Cerebellar nuclear complex (tissue), 1 donor: ENCODE measurements around the gene ACTRT2.

Source experiments
- DNase-seq, 2 experiments: peaks; one replicate each; lab custom pipeline; 2025; lab: John Stamatoyannopoulos, UW

Gene ACTRT2

DNA sequence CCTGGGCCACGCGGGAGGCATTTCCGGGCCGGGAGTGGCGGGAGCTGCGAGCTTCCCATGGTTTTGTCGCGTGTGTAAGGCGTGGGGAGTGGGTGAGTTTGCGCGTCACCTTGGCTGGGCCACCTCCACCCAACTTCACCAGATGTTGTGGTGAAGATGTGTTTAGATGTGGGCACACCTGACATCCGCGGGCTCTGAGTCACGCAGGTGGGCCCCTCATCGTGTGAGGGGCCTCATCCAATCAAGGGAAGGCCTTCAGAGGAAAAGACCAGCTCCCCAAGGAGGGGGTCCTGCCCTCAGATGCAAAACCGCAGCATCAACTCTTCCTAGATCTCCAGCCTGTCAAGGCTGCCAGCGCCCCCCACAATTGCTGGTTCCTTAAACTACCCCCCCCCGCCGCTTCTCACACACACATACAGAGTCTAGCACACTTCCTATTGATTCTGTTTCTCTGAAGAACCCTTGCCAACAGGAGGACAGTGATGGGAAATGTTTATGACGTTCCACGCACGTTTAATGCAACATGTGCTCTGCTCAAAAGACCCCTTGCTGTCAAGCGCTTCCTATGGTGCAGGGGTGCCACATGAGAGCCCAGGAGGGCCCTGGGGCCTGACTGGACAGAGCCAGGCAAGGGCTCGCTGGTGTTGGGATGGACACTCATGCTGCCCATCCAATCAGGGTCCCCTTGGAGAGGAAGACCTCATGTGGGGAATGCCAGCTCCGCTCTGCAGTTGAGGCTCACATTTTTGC is 11.9 kb downstream of the ACTRT2 start:
- DNase-seq = no peak

DNA sequence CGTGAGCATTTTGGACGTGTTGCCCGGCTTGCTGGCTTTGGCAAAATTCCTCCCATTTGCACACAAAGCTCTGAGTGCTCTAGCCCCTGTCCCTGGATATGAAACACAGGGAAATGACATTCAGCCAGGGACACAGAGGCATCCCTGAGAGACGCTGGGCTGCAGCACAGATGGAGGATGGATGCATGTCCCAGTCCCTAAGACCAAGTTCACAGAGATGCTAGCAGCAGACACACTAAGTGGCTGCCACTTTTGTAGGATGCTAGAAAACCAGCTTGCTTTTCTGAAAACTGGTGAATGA is 12.5 kb downstream of the ACTRT2 start:
- no peak for DNase-seq

- no peak for DNase-seq
Observed at GRCh38 chr1:3034162-3034561, 12.9 kb downstream of the ACTRT2 start.

DNA sequence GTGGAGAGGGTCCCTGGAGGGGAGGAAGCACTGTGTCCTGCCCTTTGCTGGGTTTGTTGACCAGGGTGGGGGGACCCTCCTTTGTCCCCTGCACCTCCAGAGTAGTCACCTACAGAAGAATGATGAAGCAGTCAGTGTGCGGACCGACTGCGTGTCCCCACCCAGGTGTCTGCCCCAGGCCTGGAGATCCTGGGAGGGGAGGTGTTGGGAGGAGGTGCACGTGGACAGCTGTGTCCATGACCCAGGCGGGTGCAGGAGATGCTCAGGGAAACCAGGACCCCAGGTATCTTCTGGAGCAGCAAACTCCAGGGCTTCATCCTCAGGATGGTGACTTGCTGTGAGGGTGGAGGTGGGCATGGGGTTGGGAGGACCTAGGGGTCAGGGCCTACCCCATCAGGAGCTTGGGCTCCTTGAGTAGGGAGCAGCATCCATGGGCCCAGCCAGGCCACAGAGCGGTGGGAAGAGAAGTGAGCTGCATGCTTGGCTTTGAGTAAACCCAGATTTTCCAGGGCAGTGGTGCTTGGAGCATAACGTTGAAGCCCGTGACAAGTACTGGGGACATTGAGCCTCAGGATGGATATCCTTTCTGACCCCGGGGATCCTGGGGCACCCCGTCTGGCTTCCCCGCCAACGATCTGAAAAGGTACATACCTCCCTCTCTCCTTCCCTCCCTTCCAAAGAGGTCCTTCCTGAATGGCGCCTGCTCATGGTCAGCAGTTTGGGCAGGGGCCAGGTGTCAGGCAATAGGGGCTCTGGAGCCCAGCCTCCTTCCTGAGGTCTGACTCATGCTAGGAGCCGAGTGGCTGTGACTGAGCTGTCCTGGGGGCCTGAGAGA is 13.7 kb downstream of the ACTRT2 start:
- no peak for DNase-seq

GRCh38 chr1:3035563-3036446 is 14.5 kb downstream of the ACTRT2 start:
- DNase-seq = no peak

DNA sequence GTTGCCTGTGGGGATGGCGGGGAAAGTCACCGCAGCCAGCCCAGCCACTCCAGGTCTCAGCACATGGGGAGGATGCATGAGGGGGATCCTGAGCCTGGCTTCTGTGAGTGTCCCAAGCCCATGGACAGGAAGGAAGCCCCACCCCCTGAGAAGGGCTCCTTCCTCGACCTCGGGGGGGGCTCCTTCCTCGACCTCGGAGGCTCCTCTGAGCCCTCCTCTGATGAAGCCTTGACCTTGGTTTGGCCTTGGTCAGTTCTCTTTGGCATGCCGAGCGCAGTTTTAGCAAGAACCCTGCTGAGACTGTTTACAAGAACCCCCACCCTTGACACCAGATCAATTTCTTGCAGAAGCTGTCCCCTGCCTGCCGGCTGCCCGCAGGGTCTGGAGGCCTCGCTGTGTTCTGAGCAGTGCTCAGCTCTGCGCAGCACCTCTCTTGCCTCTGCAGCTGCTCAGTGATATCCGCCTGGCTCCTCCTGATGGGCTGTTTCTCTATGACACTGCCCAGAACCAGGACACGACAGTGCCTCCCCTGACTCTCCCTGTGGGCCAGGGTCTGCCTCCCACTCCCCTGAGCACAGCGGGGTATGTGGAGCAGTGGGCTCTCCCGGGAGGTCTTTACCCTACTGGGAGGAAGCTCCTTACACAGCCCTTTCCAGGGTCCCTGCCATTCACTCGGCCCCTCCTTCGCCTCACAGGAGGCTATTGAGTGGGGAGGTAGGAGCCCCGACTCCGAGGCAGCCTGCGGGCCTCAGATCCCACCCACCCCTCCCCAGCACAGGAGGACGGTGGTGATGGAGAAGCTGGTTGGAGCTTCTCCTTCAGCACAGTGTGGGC is 15.4 kb downstream of the ACTRT2 start:
- DNase-seq = no peak

GRCh38 chr1:3037281-3038040 is 16.2 kb downstream of the ACTRT2 start:
- no peak for DNase-seq

DNA sequence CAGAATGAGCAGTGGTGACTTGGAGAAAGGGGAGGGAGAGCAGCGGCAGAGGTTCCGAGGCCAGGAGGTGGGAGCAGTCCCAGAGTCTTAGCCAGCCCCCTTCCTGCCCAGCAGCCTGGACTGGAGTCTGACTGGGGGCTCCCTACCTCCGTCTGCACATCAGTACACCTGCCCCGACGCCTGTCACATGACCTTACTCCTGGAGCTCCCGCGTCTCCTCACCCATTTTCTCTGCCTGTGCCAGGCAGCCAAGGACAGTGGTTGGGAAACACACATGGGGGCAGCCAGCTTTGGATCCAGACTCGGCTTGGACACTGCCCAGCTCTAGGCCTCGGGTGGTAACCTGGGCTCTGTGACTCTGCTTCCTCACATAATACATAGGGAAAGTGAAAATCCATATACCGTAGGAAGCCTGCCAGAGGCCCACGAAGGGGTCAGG is 16.9 kb downstream of the ACTRT2 start:
- no peak for DNase-seq

DNA sequence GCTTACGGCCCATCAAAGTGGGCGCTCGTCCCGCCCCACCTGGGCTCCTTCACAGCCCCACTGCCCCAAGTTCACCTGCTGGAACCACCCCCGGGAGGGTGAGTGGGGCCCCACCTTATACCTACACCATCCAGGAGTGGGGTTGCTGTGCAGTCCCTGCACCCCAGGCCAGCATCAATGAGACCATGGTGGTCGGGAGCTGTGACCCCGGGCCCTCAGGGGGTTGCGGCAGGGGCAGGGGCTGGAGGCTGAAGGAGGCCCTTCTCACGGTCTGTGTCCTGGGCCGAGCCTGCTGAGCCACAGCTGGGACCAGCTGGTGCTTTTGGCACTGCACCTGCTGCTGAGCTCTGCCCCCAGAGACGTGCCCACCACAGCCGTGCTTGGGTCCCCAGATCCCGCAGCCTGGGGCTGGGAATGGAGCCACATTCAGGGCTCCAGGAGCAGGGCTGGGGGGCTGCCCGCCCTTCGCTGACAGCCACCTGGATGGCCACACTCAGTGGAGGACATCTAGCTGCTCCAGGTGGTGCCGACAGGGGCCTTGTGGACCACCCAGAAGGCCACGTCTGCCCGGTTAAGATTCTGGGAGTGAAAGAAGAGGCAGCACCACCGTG is 17.4 kb downstream of the ACTRT2 start:
- no peak for DNase-seq

GRCh38 chr1:3040004-3040403 is 18.7 kb downstream of the ACTRT2 start:
- DNase-seq = no peak

DNA sequence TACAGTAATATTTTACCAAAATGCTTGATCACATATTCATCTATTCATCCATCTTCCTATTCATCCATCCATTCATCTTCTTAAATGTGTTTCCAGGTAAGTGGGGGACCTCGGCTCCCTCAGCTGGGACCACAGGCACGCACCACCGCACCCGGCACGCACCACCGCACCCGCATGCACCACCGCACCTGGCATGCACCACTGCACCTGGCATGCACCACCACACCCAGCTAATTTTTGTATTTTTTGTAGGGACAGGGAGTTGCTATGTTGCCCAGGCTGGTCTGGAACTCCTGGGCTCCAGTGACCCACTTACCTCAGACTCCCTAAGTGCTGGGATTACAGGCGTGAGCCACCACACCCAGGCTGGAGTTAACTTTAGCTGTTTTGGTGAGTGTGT is 21.2 kb downstream of the ACTRT2 start:
- no peak for DNase-seq

DNA sequence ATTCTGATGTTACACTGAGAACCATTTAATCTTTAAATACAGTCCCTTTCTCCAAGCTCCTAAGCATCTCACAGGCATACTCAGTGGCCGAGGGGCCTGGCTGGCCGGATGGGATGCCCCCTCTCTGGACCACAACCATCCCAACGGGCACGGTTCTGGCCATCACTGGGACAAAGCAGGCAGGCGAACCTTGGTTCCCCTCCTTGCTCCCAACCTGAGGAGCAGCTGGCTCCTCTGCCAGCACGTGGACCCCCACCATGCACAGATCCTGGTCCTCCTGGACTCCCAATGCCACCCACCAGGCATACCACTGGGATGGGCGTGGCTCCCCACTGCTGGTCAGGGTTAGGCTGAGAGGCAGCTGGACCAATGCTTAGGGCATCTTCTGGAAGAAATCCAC is 27.9 kb downstream of the ACTRT2 start:
- no peak for DNase-seq

DNA sequence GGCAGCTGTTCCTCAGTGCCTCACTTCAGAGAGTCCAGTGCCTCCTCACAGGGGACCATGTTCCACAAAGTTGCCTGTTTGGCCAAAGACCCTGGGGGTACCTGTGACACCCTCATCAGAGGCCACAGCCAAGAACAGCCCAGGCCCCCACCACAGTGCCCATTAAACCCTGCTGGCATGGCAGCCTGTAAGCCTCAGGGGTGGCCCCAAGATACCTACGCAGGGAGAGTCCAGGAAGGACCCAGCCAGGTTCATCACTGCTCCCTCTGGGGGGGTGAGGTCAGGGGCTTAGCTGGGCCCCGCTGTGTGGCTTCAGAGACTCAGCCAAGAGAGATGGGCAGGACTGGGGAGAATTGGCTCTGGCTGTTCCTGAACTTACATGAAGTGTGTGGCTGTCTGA is 28.6 kb downstream of the ACTRT2 start:
- no peak for DNase-seq

GRCh38 chr1:3050603-3051002 is 29.3 kb downstream of the ACTRT2 start:
- DNase-seq = no peak

- DNase-seq = no peak
Observed at GRCh38 chr1:3051270-3052268, 30.3 kb downstream of the ACTRT2 start.

GRCh38 chr1:3052501-3052900 is 31.2 kb downstream of the ACTRT2 start:
- no peak for DNase-seq

DNA sequence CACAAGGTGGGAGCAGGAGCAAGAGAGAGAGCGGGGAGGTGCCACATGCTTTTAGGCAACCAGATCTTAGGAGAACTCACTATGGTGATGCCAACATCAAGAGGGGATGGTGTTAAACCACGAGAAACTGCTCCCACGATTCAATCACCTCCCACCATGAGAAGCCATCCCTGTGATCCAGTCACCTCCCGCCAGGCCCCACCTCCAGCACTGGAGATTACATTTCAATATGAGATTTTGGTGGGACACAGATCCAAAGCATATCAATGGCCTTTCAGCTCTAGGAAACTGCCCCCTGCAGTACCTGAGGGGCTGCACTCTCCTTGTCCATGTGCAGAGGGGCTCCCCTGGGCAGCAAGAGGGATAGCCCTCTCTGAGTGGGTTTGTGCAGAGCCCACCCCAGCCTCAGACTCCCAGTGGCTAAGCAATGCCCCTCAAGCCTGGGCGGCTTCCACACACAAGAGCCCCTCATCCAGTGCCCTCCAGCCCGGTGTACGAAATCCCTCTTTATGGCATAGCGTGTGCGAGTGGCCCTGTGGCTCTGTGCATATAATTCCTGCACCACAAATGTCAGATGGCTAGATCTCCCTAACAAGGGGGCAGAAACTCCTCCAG is 32.2 kb downstream of the ACTRT2 start:
- DNase-seq = no peak

- no peak for DNase-seq
Observed at GRCh38 chr1:3053986-3054385, 32.7 kb downstream of the ACTRT2 start.

GRCh38 chr1:3054474-3054873 is 33.2 kb downstream of the ACTRT2 start:
- DNase-seq = no peak
